ENCODE measurements around the gene CYB5D1. TPM values are rescaled to one million over a fixed set of nuclear protein-coding genes. Genes with fewer than 3 reads are reported as not detected.
A peak's percentile ranks its signal among the peaks of the same experiment; 100 is the strongest.

The CYB5D1 gene
- total RNA-seq, 1 experiment from 2014 or later = 18.7 TPM

GRCh38 chr17:7856011-7856810 lies 1.6 kb upstream of the CYB5D1 start:
- no TSS peak for BruUV-seq (replicated peaks)
- peak overlapping the region; percentile 65 for H3K4me3 ChIP-seq (ENCODE audit: low read depth, low read length, poor library complexity, severe bottlenecking)
- no peaks in the 10 kb centered on the region for H3K27me3 ChIP-seq (replicated peaks; ENCODE audit: insufficient read depth, low read depth, low read length, poor library complexity)
- peaks cover 18% of the 10 kb centered on the region for H3K4me1 ChIP-seq (ENCODE audit: insufficient read depth, low read length, poor library complexity, severe bottlenecking)
- ChIA-PET CTCF (interaction anchor here (0.6 to 2.0 kb wide), 5 partner anchors 14 to 201 kb away, joined by 4 to 8 read pairs (median 4); no protein-coding TSS in a partner anchor), POLR2A (ENCODE audit: low non-redundant PET) (interaction anchor here (0.6 kb wide), 1 partner anchor 155 kb away, joined by 3 read pairs; no protein-coding TSS in a partner anchor)
- intact Hi-C loops (cut with micrococcal nuclease; ENCODE audit: unreplicated experiment) = no loop called here
- peaks cover 27% of the 10 kb centered on the region for H3K36me3 ChIP-seq (ENCODE audit: insufficient read depth, low read length, poor library complexity, severe bottlenecking)
- H3K9me3 ChIP-seq (ENCODE audit: low read depth, low read length, poor library complexity, severe bottlenecking) = no peaks in the 10 kb centered on the region
- peak; percentile 63 for DNase-seq (ENCODE audit: low spot score)
- H3K27ac ChIP-seq (ENCODE audit: low read depth, low read length, poor library complexity, severe bottlenecking) = peak overlapping the region; percentile 93
- TF ChIP-seq CTCF (conservative IDR thresholded peaks at IDR 0.05; ENCODE audit: low read depth, low read length) = no peak
- no peak for TF ChIP-seq EZH2 (IDR thresholded peaks at IDR 0.05; ENCODE audit: borderline replicate concordance, low read depth, low read length, poor library complexity, severe bottlenecking)

- peak within 1 kb of the TSS; percentile 65 for H3K4me3 ChIP-seq (ENCODE audit: low read depth, low read length, poor library complexity, severe bottlenecking)
- peak; percentile 100 for DNase-seq (ENCODE audit: low spot score)
- intact Hi-C loops (cut with micrococcal nuclease; ENCODE audit: unreplicated experiment) = loop anchor here (1.0 kb wide), 1 partner anchor 171 kb away; no protein-coding TSS in a partner anchor
- TSS peak; percentile 93 for BruUV-seq (replicated peaks)
- H3K36me3 ChIP-seq (ENCODE audit: insufficient read depth, low read length, poor library complexity, severe bottlenecking) = peaks cover 20% of the 10 kb centered on the region
- H3K4me1 ChIP-seq (ENCODE audit: insufficient read depth, low read length, poor library complexity, severe bottlenecking) = peaks cover 18% of the 10 kb centered on the region
- no peaks in the 10 kb centered on the region for H3K9me3 ChIP-seq (ENCODE audit: low read depth, low read length, poor library complexity, severe bottlenecking)
- TF ChIP-seq EZH2 (IDR thresholded peaks at IDR 0.05; ENCODE audit: borderline replicate concordance, low read depth, low read length, poor library complexity, severe bottlenecking) (no peak), CTCF (conservative IDR thresholded peaks at IDR 0.05; ENCODE audit: low read depth, low read length) (peak; percentile 53)
- no peaks in the 10 kb centered on the region for H3K27me3 ChIP-seq (replicated peaks; ENCODE audit: insufficient read depth, low read depth, low read length, poor library complexity)
- H3K27ac ChIP-seq (ENCODE audit: low read depth, low read length, poor library complexity, severe bottlenecking) = peak within 1 kb of the TSS; percentile 93
- POLR2A ChIA-PET (ENCODE audit: low non-redundant PET) = interaction anchor here (0.6 to 0.7 kb wide), 3 partner anchors 84 to 206 kb away, joined by 3 to 4 read pairs (median 3); partner anchors contain the start of gene ATP1B2
- CTCF ChIA-PET = interaction anchor here (0.5 to 2.0 kb wide), 9 partner anchors 9 to 201 kb away, joined by 4 to 11 read pairs (median 4); no protein-coding TSS in a partner anchor
Measured at GRCh38 chr17:7856811-7857712, 741 bp upstream of the CYB5D1 start, which contains the start of gene NAA38. Gene NAA38 (minus strand): TSS chr17:7857559. CDS start chr17:7857463, 96 bp downstream.

GRCh38 chr17:7858522-7858810 lies 663 bp downstream of the CYB5D1 start:
- ChIA-PET POLR2A (ENCODE audit: low non-redundant PET) (no interaction called here), CTCF (no interaction called here)
- Histone ChIP-seq H3K4me1 (ENCODE audit: insufficient read depth, low read length, poor library complexity, severe bottlenecking) (peaks cover 22% of the 10 kb centered on the region), H3K27ac (ENCODE audit: low read depth, low read length, poor library complexity, severe bottlenecking) (peak overlapping the region; percentile 93), H3K27me3 (replicated peaks; ENCODE audit: insufficient read depth, low read depth, low read length, poor library complexity) (no peaks in the 10 kb centered on the region), H3K9me3 (ENCODE audit: low read depth, low read length, poor library complexity, severe bottlenecking) (no peaks in the 10 kb centered on the region), H3K36me3 (ENCODE audit: insufficient read depth, low read length, poor library complexity, severe bottlenecking) (peaks cover 7% of the 10 kb centered on the region), H3K4me3 (ENCODE audit: low read depth, low read length, poor library complexity, severe bottlenecking) (peak overlapping the region; percentile 65)
- 0 out of 2 replicates have a peak, but pooled peaks have one; percentile 30 for TF ChIP-seq CTCF (conservative IDR thresholded peaks at IDR 0.05; ENCODE audit: low read depth, low read length)
- no peak for TF ChIP-seq EZH2 (IDR thresholded peaks at IDR 0.05; ENCODE audit: borderline replicate concordance, low read depth, low read length, poor library complexity, severe bottlenecking)
- intact Hi-C loops (cut with micrococcal nuclease; ENCODE audit: unreplicated experiment) = no loop called here
- no TSS peak for BruUV-seq (replicated peaks)
- DNase-seq (ENCODE audit: low spot score) = peak; percentile 63
